NCI-H2029 (cell line): ENCODE results near the gene EPHA10.
"Not testable (repeated sequence)": the region's sequence is repeated elsewhere in the genome, so short reads cannot be mapped to it uniquely, and the experiment has no call there.

Experiments
- DNase-seq: peaks from one replicate; lab custom pipeline; 2025; lab: John Stamatoyannopoulos, UW

Gene EPHA10

GRCh38 chr1:37771440-37771839, 6.5 kb upstream of the EPHA10 start:
- not testable (repeated sequence) for DNase-seq

GRCh38 chr1:37767488-37767887, 2.6 kb upstream of the EPHA10 start:
- no peak for DNase-seq

- DNase-seq: no peak
These were observed 1.2 kb upstream of the EPHA10 start for GRCh38 chr1:37765916-37766664.

GRCh38 chr1:37764414-37764825, 500 bp downstream of the EPHA10 start:
- DNase-seq: no peak

- no peak for DNase-seq
These were observed 1.0 kb downstream of the EPHA10 start for GRCh38 chr1:37763791-37764413.

GRCh38 chr1:37762516-37762915, 2.4 kb downstream of the EPHA10 start:
- DNase-seq: no peak

- DNase-seq: no peak
These were observed 3.4 kb downstream of the EPHA10 start for GRCh38 chr1:37761416-37762095.

- no peak for DNase-seq
These were observed 5.5 kb downstream of the EPHA10 start for GRCh38 chr1:37759451-37759850.

- no peak for DNase-seq
These were observed 8.9 kb downstream of the EPHA10 start for GRCh38 chr1:37755951-37756560.

- no peak for DNase-seq
These were observed 9.6 kb downstream of the EPHA10 start for GRCh38 chr1:37755290-37755689.

- no peak for DNase-seq
These were observed 11.2 kb downstream of the EPHA10 start for GRCh38 chr1:37753473-37754321.

- peak; percentile 63 for DNase-seq
These were observed 12.1 kb downstream of the EPHA10 start for GRCh38 chr1:37752583-37753471.

GRCh38 chr1:37752213-37752582, 12.7 kb downstream of the EPHA10 start:
- DNase-seq: no peak

GRCh38 chr1:37748565-37748964, 16.4 kb downstream of the EPHA10 start:
- DNase-seq: no peak

- DNase-seq: no peak
These were observed 18.1 kb downstream of the EPHA10 start for GRCh38 chr1:37746806-37747205.

- DNase-seq: no peak
These were observed 23.3 kb downstream of the EPHA10 start for GRCh38 chr1:37741662-37742061.

GRCh38 chr1:37741130-37741529, 23.8 kb downstream of the EPHA10 start:
- no peak for DNase-seq

- DNase-seq: no peak
These were observed 25.7 kb downstream of the EPHA10 start for GRCh38 chr1:37739222-37739621.

GRCh38 chr1:37738619-37739018, 26.3 kb downstream of the EPHA10 start:
- not testable (repeated sequence) for DNase-seq

GRCh38 chr1:37737975-37738374, 26.9 kb downstream of the EPHA10 start:
- DNase-seq: not testable (repeated sequence)
